ENCODE results near the gene TNFSF13B.

GRCh38 chr13:108225440-108225839, 44.1 kb upstream of the TNFSF13B start:
- TF ChIP-seq CTCF (IDR thresholded peaks at IDR 0.05) (no peak), POLR2A (IDR thresholded peaks at IDR 0.05) (no peak)
